ENCODE data around the gene IRF7.
"Not testable (repeated sequence)": the region's sequence is repeated elsewhere in the genome, so short reads cannot be mapped to it uniquely, and the experiment has no call there.

Gene IRF7

DNA sequence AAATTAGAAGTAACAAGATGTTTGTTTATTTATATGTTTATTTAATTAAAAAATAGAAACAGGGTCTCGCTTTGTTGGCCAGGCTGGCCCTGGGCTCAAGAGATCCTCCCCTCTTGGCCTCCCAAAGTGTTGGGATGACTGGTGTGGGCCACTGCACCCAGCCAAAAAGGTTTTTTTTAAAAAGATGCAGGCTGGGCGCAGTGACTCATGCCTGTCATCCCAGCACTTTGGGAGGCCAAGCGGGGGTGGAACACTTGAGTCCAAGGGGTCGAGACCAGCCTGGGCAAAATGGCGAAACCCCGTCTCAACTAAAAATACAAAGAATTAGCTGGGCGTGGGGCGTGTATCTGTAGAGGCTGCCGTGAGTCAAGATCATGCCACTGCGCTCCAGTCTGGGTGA, 34.7 kb upstream of the IRF7 start:
- no peak for DNase-seq (ENCODE audit: low read depth in 1 of 2, low spot score in 1 of 2)
- in situ Hi-C loops (cut with HindIII; ENCODE audit: low pct_unique_long_range_greater_than_20kb, low sequenced_read_pairs): no loop called here
- no peak for TF ChIP-seq JUND (IDR thresholded peaks at IDR 0.05; ENCODE audit: low read depth)

DNA sequence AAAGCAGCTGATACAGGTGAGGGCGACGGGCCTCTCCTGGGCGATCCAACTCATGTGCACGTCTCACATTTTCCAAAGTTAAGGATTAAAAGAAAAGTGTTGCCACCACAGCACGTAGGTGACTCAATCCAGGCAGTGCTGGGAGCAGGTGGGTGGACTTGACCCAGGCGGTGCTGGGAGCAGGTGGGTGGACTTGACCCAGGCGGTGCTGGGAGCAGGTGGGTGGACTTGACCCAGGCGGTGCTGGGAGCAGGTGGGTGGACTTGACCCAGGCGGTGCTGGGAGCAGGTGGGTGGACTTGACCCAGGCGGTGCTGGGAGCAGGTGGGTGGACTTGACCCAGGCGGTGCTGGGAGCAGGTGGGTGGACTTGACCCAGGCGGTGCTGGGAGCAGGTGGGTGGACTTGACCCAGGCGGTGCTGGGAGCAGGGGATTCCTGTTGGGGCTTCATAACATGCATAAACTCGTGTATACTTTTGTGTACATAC, 32.0 kb upstream of the IRF7 start:
- in situ Hi-C loops (cut with HindIII; ENCODE audit: low pct_unique_long_range_greater_than_20kb, low sequenced_read_pairs); DNase-seq (ENCODE audit: low read depth in 1 of 2, low spot score in 1 of 2): not testable (repeated sequence)

- in situ Hi-C loops (cut with HindIII; ENCODE audit: low pct_unique_long_range_greater_than_20kb, low sequenced_read_pairs): no loop called here
- no peak for DNase-seq (ENCODE audit: low read depth in 1 of 2, low spot score in 1 of 2)
- no peak for TF ChIP-seq JUND (IDR thresholded peaks at IDR 0.05; ENCODE audit: low read depth)
These were observed 30.5 kb upstream of the IRF7 start for GRCh38 chr11:646214-646613.

GRCh38 chr11:645536-645935, 29.8 kb upstream of the IRF7 start:
- in situ Hi-C loops (cut with HindIII; ENCODE audit: low pct_unique_long_range_greater_than_20kb, low sequenced_read_pairs): no loop called here
- TF ChIP-seq JUND (IDR thresholded peaks at IDR 0.05; ENCODE audit: low read depth): no peak
- DNase-seq (ENCODE audit: low read depth in 1 of 2, low spot score in 1 of 2): no peak

- no peak for TF ChIP-seq JUND (IDR thresholded peaks at IDR 0.05; ENCODE audit: low read depth)
- DNase-seq (ENCODE audit: low read depth in 1 of 2, low spot score in 1 of 2): no peak
- in situ Hi-C loops (cut with HindIII; ENCODE audit: low pct_unique_long_range_greater_than_20kb, low sequenced_read_pairs): no loop called here
These were observed 28.3 kb upstream of the IRF7 start for GRCh38 chr11:643849-644738.

DNA sequence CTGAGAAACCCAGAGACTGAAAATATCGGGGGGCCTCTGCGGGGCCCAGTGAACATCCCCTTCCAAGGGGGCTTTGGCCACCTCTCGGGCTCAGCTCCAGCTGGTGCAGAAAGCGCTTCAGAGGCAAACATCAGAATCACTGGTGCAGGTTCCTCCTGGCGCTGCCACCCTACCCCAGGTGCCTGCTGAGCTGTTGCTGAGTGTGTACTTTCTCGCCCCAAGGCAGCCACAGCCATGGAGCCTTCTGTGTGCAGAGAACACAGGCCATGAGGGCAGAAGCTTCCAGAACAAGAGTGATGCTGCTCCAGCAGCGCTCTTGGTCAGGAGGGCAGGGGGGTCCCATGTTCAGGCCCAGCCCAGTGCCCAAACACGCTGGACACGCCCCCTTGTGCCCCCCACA, 27.6 kb upstream of the IRF7 start:
- no peak for DNase-seq (ENCODE audit: low read depth in 1 of 2, low spot score in 1 of 2)
- in situ Hi-C loops (cut with HindIII; ENCODE audit: low pct_unique_long_range_greater_than_20kb, low sequenced_read_pairs): no loop called here
- no peak for TF ChIP-seq JUND (IDR thresholded peaks at IDR 0.05; ENCODE audit: low read depth)

GRCh38 chr11:641806-642370, 26.1 kb upstream of the IRF7 start:
- TF ChIP-seq JUND (IDR thresholded peaks at IDR 0.05; ENCODE audit: low read depth): no peak
- in situ Hi-C loops (cut with HindIII; ENCODE audit: low pct_unique_long_range_greater_than_20kb, low sequenced_read_pairs): no loop called here

DNA sequence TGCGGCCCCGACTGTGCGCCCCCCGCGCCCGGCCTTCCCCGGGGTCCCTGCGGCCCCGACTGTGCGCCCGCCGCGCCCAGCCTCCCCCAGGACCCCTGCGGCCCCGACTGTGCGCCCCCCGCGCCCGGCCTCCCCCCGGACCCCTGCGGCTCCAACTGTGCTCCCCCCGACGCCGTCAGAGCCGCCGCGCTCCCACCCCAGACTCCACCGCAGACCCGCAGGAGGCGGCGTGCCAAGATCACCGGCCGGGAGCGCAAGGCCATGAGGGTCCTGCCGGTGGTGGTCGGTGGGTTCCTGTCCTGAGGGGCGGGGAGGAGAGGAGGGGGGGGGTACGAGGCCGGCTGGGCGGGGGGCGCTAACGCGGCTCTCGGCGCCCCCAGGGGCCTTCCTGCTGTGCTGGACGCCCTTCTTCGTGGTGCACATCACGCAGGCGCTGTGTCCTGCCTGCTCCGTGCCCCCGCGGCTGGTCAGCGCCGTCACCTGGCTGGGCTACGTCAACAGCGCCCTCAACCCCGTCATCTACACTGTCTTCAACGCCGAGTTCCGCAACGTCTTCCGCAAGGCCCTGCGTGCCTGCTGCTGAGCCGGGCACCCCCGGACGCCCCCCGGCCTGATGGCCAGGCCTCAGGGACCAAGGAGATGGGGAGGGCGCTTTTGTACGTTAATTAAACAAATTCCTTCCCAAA, 24.4 kb upstream of the IRF7 start:
- in situ Hi-C loops (cut with HindIII; ENCODE audit: low pct_unique_long_range_greater_than_20kb, low sequenced_read_pairs): no loop called here
- no peak for DNase-seq (ENCODE audit: low read depth in 1 of 2, low spot score in 1 of 2)
- TF ChIP-seq JUND (IDR thresholded peaks at IDR 0.05; ENCODE audit: low read depth): no peak

More at GRCh38 chr11:641806-642370, 26.1 kb upstream of the IRF7 start:
- no peak for DNase-seq (ENCODE audit: low read depth in 1 of 2, low spot score in 1 of 2)

GRCh38 chr11:639332-639955, 23.7 kb upstream of the IRF7 start:
- DNase-seq (ENCODE audit: low read depth in 1 of 2, low spot score in 1 of 2): no peak
- in situ Hi-C loops (cut with HindIII; ENCODE audit: low pct_unique_long_range_greater_than_20kb, low sequenced_read_pairs): no loop called here
- TF ChIP-seq JUND (IDR thresholded peaks at IDR 0.05; ENCODE audit: low read depth): no peak

- no peak for TF ChIP-seq JUND (IDR thresholded peaks at IDR 0.05; ENCODE audit: low read depth)
- DNase-seq (ENCODE audit: low read depth in 1 of 2, low spot score in 1 of 2): no peak
- in situ Hi-C loops (cut with HindIII; ENCODE audit: low pct_unique_long_range_greater_than_20kb, low sequenced_read_pairs): no loop called here
These were observed 23.0 kb upstream of the IRF7 start for GRCh38 chr11:638631-639331.

- no peak for DNase-seq (ENCODE audit: low read depth in 1 of 2, low spot score in 1 of 2)
- in situ Hi-C loops (cut with HindIII; ENCODE audit: low pct_unique_long_range_greater_than_20kb, low sequenced_read_pairs): no loop called here
- no peak for TF ChIP-seq JUND (IDR thresholded peaks at IDR 0.05; ENCODE audit: low read depth)
These were observed 22.1 kb upstream of the IRF7 start for GRCh38 chr11:637593-638521.
